ENCODE results near the gene SARM1. TPM values are rescaled to one million over a fixed set of nuclear protein-coding genes. Genes with fewer than 3 reads are reported as not detected.

Gene SARM1
- total RNA-seq (3.3 TPM), polyA plus RNA-seq (ENCODE audit: insufficient read depth in 1 of 8, insufficient read length in 8 of 8, low replicate concordance in 1 of 8) (1 to 10 TPM; 4.8 to 7.3 (median 5.8) TPM)
- long read RNA-seq, donor 1, result 0 reads
- long read RNA-seq, donor 2, full-length matches to known transcripts, result 1 of 1 reads
- long read RNA-seq, donor 2, partial matches to known transcripts, result 0 of 1 reads
- long read RNA-seq, donor 2, other reads (novel, unspliced or antisense), result 0 of 1 reads
- long read RNA-seq, donor 3, result 0 reads
- long read RNA-seq, donor 4, full-length matches to known transcripts, result 2 of 2 reads
- long read RNA-seq, donor 4, partial matches to known transcripts, result 0 of 2 reads
- long read RNA-seq, donor 4, other reads (novel, unspliced or antisense), result 0 of 2 reads
- long read RNA-seq, donor 5, full-length matches to known transcripts, result 5 of 5 reads
- long read RNA-seq, donor 5, partial matches to known transcripts, result 0 of 5 reads
- long read RNA-seq, donor 5, other reads (novel, unspliced or antisense), result 0 of 5 reads
- long read RNA-seq, donor 6, full-length matches to known transcripts, result 1 of 1 reads
- long read RNA-seq, donor 6, partial matches to known transcripts, result 0 of 1 reads
- long read RNA-seq, donor 6, other reads (novel, unspliced or antisense), result 0 of 1 reads
- long read RNA-seq, donor 7, full-length matches to known transcripts, result 1 of 1 reads
- long read RNA-seq, donor 7, partial matches to known transcripts, result 0 of 1 reads
- long read RNA-seq, donor 7, other reads (novel, unspliced or antisense), result 0 of 1 reads
- long read RNA-seq, donor 8, result 0 reads
- long read RNA-seq, donor 9, full-length matches to known transcripts, result 2 of 2 reads
- long read RNA-seq, donor 9, partial matches to known transcripts, result 0 of 2 reads
- long read RNA-seq, donor 9, other reads (novel, unspliced or antisense), result 0 of 2 reads
- long read RNA-seq, donor 10, result 0 reads
- long read RNA-seq, donor 11, result 0 reads

DNA sequence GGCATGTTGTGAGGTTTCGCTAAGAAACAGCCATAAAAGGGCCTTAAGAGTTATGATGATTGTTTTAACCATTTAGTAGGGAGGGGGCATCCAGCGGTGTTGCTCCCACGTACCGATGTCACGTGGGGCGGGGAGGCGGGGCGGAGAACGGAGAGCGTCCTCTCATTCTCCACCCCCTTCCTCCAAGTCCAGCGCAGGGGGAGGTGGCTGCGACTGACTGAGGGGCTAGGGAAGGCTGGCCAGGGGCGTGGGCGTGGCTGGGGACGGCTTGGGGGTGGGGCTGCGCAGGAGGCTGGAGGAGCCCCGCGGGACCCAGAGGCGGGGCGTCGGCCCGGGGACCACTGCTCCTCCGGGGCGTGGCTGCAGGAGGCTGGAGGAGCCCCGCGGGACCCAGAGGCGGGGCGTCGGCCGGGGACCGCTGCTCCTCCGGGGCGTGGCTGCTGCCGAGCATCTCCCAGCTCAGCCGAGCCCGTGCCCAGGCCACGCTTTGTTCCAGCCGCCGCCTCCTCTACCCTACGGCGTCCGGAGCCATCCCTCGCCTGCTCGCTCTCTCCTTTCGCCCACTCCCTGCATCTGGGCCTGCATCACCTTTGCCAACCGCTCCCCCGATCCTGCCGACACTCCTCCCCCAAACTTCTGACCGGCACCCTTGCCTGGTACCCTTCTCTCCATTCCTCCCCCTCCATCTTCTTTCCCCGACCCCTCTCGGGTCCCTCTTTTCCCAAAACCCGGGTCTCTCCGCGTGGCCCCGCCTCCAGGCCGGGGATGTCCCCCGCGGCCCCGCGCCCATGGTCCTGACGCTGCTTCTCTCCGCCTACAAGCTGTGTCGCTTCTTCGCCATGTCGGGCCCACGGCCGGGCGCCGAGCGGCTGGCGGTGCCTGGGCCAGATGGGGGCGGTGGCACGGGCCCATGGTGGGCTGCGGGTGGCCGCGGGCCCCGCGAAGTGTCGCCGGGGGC lies at the start of gene SARM1:
TSS of gene SARM1 (plus strand) at position 450 of the 958 bp plus-strand sequence. CDS start at position 789, 339 bp downstream.
- no peaks in the 10 kb centered on the region for H3K36me3 ChIP-seq (ENCODE audit: control insufficient read depth, insufficient read depth, low read length)
- peak; percentile 89 for DNase-seq
- peaks cover 5% of the 10 kb centered on the region for H3K27me3 ChIP-seq (ENCODE audit: control insufficient read depth, insufficient read depth, low read length)
- WGBS (ENCODE audit: insufficient coverage), result under 1% methylated on average over 59 of the region's 80 CpGs
- H3K27ac ChIP-seq (ENCODE audit: low read length), result peak within 1 kb of the TSS; percentile 75
- peaks cover 24% of the 10 kb centered on the region for H3K4me1 ChIP-seq (ENCODE audit: control insufficient read depth, insufficient read depth, low read length)
- H3K9me3 ChIP-seq (replicated peaks; ENCODE audit: control insufficient read depth, low read depth, low read length), result no peaks in the 10 kb centered on the region
- peak within 1 kb of the TSS; percentile 61 for H3K4me3 ChIP-seq (ENCODE audit: low read length)

DNA sequence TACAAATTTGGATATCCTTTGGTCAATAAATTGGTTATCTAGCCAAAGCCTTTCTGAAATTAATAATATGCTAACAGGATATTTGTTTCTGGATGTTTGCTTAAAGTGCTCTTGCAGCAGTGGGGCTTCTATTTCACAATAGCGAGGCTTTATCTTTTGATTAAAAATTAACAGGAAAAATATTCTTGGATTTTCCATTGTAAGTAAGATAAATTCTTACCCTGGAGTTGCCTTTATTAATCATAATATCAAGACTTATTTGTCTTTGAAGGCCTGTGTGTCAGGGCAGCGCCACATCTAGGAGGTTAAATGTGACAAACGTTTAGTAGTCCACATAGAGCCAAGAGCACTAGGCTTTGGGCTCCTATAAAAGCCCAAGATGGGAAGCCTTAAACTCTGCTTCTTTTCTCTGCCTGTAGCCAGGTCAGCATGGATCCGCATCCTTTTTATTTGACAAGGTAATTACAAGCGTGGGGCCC lies 47.2 kb upstream of the SARM1 start:
- Histone ChIP-seq H3K36me3 (ENCODE audit: control insufficient read depth, insufficient read depth, low read length) (peaks cover 29% of the 10 kb centered on the region), H3K4me1 (ENCODE audit: control insufficient read depth, insufficient read depth, low read length) (peaks cover 9% of the 10 kb centered on the region), H3K9me3 (replicated peaks; ENCODE audit: control insufficient read depth, low read depth, low read length) (no peaks in the 10 kb centered on the region), H3K27me3 (ENCODE audit: control insufficient read depth, insufficient read depth, low read length) (no peaks in the 10 kb centered on the region), H3K27ac (ENCODE audit: low read length) (no peak overlapping the region), H3K4me3 (ENCODE audit: low read length) (no peak overlapping the region)
- no peak for DNase-seq
- no CpG with 5 or more reads among the region's 5 CpGs for WGBS (ENCODE audit: insufficient coverage)

DNA sequence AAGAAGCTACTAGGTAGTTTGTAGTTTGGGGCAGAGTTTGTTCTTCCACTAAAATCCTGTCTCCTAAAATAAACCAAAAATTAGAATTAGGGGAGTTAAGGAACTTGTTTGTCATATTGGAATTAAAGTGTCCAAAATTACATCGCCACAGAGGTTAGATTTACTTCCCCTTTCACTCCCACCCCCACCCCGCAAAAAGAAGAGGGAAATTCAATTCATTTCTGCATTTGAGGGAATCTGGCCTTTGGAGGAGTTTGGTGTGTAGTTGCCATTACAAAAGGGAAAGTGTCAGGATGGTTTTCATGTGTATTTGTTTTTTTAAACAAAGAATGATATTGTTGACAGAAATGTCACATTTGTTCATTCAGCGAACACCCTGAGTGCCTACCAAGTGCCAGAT lies 46.7 kb upstream of the SARM1 start:
- 67% methylated on average over 1 of the region's 3 CpGs for WGBS (ENCODE audit: insufficient coverage)
- Histone ChIP-seq H3K4me3 (ENCODE audit: low read length) (no peak overlapping the region), H3K4me1 (ENCODE audit: control insufficient read depth, insufficient read depth, low read length) (peaks cover 9% of the 10 kb centered on the region), H3K36me3 (ENCODE audit: control insufficient read depth, insufficient read depth, low read length) (peaks cover 32% of the 10 kb centered on the region), H3K27me3 (ENCODE audit: control insufficient read depth, insufficient read depth, low read length) (no peaks in the 10 kb centered on the region), H3K27ac (ENCODE audit: low read length) (no peak overlapping the region), H3K9me3 (replicated peaks; ENCODE audit: control insufficient read depth, low read depth, low read length) (no peaks in the 10 kb centered on the region)
- no peak for DNase-seq

DNA sequence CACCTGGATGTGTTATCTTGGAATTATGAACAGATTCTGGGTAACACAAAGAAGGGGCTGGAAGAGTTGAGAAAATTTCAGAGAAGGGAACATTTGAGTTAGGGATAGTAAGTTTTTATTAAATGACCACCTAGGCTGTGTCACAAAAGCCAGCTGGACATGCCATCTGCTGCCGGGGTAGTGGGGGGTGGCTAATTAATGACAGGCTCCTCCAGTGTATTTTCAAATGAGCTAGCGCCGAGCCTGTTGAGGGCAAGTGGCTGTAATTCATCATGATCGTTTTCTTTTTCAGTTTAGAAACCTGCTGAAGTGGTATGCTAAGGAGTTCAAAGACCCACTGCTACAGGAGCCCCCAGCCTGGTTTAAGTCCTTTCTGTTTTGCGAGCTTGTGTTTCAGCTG lies 46.3 kb upstream of the SARM1 start:
- 30% methylated on average over 4 of the region's 5 CpGs for whole genome bisulfite sequencing (ENCODE audit: insufficient coverage)
- peaks cover 5% of the 10 kb centered on the region for H3K4me1 ChIP-seq (ENCODE audit: control insufficient read depth, insufficient read depth, low read length)
- no peak overlapping the region for H3K4me3 ChIP-seq (ENCODE audit: low read length)
- no peaks in the 10 kb centered on the region for H3K27me3 ChIP-seq (ENCODE audit: control insufficient read depth, insufficient read depth, low read length)
- H3K27ac ChIP-seq (ENCODE audit: low read length), result no peak overlapping the region
- no peaks in the 10 kb centered on the region for H3K9me3 ChIP-seq (replicated peaks; ENCODE audit: control insufficient read depth, low read depth, low read length)
- no peak for DNase-seq
- H3K36me3 ChIP-seq (ENCODE audit: control insufficient read depth, insufficient read depth, low read length), result peaks cover 36% of the 10 kb centered on the region

DNA sequence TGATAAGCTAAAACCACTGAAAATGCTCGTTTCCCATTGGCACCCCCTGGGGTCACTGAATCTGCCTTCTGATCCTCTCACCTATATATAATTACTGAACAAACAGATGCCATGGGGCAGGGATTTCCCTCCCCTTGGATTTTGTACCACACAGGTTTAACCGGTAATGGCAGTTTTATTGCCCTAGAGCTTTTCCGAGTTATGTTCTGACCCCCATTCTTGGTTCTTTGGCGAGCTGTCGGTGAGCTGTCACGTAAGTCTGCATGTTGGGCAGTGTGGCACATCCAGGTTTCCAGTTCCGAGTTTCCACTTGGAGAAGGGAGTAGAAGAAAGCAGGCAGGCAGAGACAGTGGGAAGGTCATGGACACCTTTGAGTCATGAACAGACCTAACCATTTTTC lies 45.4 kb upstream of the SARM1 start:
- H3K27me3 ChIP-seq (ENCODE audit: control insufficient read depth, insufficient read depth, low read length), result no peaks in the 10 kb centered on the region
- H3K27ac ChIP-seq (ENCODE audit: low read length), result no peak overlapping the region
- no peaks in the 10 kb centered on the region for H3K9me3 ChIP-seq (replicated peaks; ENCODE audit: control insufficient read depth, low read depth, low read length)
- H3K4me1 ChIP-seq (ENCODE audit: control insufficient read depth, insufficient read depth, low read length), result no peaks in the 10 kb centered on the region
- no peak for DNase-seq
- 80% methylated on average over 5 of the region's 7 CpGs for WGBS (ENCODE audit: insufficient coverage)
- no peak overlapping the region for H3K4me3 ChIP-seq (ENCODE audit: low read length)
- H3K36me3 ChIP-seq (ENCODE audit: control insufficient read depth, insufficient read depth, low read length), result peaks cover 45% of the 10 kb centered on the region

DNA sequence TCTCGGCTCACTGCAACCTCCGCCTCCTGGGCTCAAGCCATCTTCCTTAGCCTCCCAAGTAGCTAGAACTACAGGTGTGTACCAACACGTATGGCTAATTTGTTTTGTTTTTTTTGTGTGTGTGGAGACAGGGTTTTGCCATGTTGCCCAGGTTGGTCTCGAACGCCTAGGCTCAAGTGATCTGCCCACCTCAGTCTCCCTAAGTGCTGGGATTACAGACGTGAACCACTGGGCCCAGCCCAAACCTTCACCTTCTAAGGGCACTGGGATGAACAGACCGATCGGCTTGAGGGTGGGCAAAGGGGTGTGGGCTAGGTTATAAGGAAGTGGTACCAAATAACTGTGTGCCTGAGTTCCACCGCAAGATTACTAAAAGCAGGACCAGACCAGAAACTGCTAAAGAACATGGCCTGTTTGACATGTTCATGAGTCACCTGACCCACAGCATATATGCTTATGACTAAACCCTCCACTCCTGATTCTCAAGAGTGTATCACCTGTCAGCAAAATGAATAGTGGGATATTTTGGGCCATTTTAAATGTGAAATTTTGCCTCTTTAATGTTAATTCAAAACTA lies 44.4 kb upstream of the SARM1 start:
- DNase-seq, result no peak
- Histone ChIP-seq H3K27ac (ENCODE audit: low read length) (no peak overlapping the region), H3K9me3 (replicated peaks; ENCODE audit: control insufficient read depth, low read depth, low read length) (no peaks in the 10 kb centered on the region), H3K36me3 (ENCODE audit: control insufficient read depth, insufficient read depth, low read length) (peaks cover 55% of the 10 kb centered on the region), H3K4me3 (ENCODE audit: low read length) (no peak overlapping the region), H3K4me1 (ENCODE audit: control insufficient read depth, insufficient read depth, low read length) (no peaks in the 10 kb centered on the region), H3K27me3 (ENCODE audit: control insufficient read depth, insufficient read depth, low read length) (no peaks in the 10 kb centered on the region)
- 100% methylated on average over 1 of the region's 9 CpGs for WGBS (ENCODE audit: insufficient coverage)

DNA sequence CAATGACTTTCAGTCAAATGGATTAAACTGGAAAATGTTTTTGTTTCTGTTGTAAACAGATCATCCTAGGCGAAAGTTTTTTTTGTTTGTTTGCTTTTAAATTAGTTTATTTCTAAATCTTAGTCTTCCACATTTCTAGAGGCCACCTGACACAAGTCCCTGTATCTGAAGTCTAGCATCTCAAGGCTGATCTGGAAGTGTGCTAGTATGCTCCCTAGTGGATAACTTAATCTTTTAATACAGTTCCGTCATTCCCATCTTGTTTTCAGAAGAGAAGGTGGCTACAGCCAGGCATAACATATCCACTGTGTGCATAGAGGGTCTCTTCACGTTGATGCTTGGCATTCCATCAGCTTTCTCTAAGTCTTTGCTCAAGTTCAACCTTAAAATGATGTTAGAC lies 43.8 kb upstream of the SARM1 start:
- Histone ChIP-seq H3K27ac (ENCODE audit: low read length) (no peak overlapping the region), H3K4me1 (ENCODE audit: control insufficient read depth, insufficient read depth, low read length) (no peaks in the 10 kb centered on the region), H3K27me3 (ENCODE audit: control insufficient read depth, insufficient read depth, low read length) (no peaks in the 10 kb centered on the region), H3K9me3 (replicated peaks; ENCODE audit: control insufficient read depth, low read depth, low read length) (no peaks in the 10 kb centered on the region), H3K4me3 (ENCODE audit: low read length) (no peak overlapping the region), H3K36me3 (ENCODE audit: control insufficient read depth, insufficient read depth, low read length) (peaks cover 58% of the 10 kb centered on the region)
- WGBS (ENCODE audit: insufficient coverage), result 83% methylated on average over 1 of the region's 3 CpGs
- no peak for DNase-seq

DNA sequence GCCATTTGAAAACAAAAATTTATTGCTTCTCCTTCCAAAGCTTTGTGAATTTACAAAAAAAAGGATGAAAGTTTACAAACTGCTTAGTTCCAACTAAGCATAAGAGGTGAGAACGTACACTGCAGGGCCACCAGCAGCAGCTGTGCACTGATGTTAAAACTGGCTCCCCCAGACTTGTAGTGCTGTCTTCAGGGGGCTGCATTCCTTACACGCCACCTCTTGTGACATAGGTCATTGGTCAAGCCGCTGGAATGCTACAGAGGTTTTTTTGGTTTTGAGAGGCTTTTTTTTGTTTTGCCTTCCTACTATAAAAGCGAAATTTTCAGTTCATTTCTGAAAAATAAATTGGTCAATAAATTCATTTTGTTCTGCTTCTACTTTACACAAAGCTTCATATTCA lies 43.2 kb upstream of the SARM1 start:
- H3K36me3 ChIP-seq (ENCODE audit: control insufficient read depth, insufficient read depth, low read length), result peaks cover 64% of the 10 kb centered on the region

DNA sequence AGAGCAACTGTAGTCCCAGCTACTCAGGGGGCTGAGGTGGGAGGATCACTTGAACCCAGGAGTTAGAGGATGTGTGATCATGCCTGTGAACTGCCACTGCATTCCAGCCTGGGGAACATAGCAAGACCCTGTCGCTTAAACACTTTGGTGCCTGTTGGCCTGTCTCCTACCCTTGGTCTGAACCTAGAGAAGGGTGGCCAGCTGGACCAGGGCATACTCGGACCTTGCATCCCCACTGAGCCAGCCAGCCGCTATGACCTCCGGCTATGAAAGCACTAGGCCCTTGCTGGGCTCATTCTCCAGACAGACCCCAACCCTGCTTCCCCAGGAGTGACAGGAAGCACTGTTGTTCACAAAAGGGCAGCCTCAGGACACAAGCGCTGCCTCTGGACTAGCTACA lies 40.8 kb upstream of the SARM1 start:
- H3K4me1 ChIP-seq (ENCODE audit: control insufficient read depth, insufficient read depth, low read length), result peaks cover 13% of the 10 kb centered on the region
- no peak overlapping the region for H3K4me3 ChIP-seq (ENCODE audit: low read length)
- no peak for DNase-seq
- no peak overlapping the region for H3K27ac ChIP-seq (ENCODE audit: low read length)
- H3K27me3 ChIP-seq (ENCODE audit: control insufficient read depth, insufficient read depth, low read length), result no peaks in the 10 kb centered on the region
- H3K36me3 ChIP-seq (ENCODE audit: control insufficient read depth, insufficient read depth, low read length), result peaks cover 64% of the 10 kb centered on the region
- WGBS (ENCODE audit: insufficient coverage), result 98% methylated on average over 4 of the region's 5 CpGs
- no peaks in the 10 kb centered on the region for H3K9me3 ChIP-seq (replicated peaks; ENCODE audit: control insufficient read depth, low read depth, low read length)

More for the DNA sequence above, 43.2 kb upstream of the SARM1 start:
- Histone ChIP-seq H3K27me3 (ENCODE audit: control insufficient read depth, insufficient read depth, low read length) (no peaks in the 10 kb centered on the region), H3K27ac (ENCODE audit: low read length) (no peak overlapping the region), H3K4me1 (ENCODE audit: control insufficient read depth, insufficient read depth, low read length) (peaks cover 2% of the 10 kb centered on the region), H3K4me3 (ENCODE audit: low read length) (no peak overlapping the region), H3K9me3 (replicated peaks; ENCODE audit: control insufficient read depth, low read depth, low read length) (no peaks in the 10 kb centered on the region)
- DNase-seq, result no peak
- WGBS (ENCODE audit: insufficient coverage), result 25% methylated on average over 1 of the region's 4 CpGs

Measured in muscle of leg (tissue), 16 donors.